Prostate gland (tissue), 2 donors: ENCODE measurements around the gene PARP16. TPM values are rescaled to one million over a fixed set of nuclear protein-coding genes. Genes with fewer than 3 reads are reported as not detected.

Source experiments
- DNase-seq: peaks from one replicate; pipeline ENCODE4 v3.0.0-alpha.2; 2019; ENCODE audit warnings: low spot score
- H3K27ac ChIP-seq, 2 donors: fragments of 200-600 bp; sonication (generic); 2 replicates each; pipeline ENCODE4 v1.5.1; 2017 to 2019
- H3K27me3 ChIP-seq: fragments of 200-600 bp; sonication (generic); replicated peaks from 2 replicates; pipeline ENCODE4 v1.5.1; 2019; ENCODE audit not compliant: insufficient read depth
- H3K36me3 ChIP-seq, 2 donors: fragments of 200-600 bp; sonication (generic); 1 replicate in 1 of 2; 2 replicates in 1 of 2; pipeline versions ENCODE4 v1.5.1 to v1.8.1; 2017 to 2019
- H3K4me1 ChIP-seq: fragments of 200-600 bp; sonication (generic); replicated peaks from 2 replicates; pipeline ENCODE4 v1.5.1; 2019
- H3K4me3 ChIP-seq, 2 donors: fragments of 200-600 bp; sonication (generic); 2 replicates each; pipeline ENCODE4 v1.5.1; 2017 to 2019
- H3K9me3 ChIP-seq: fragments of 200-600 bp; sonication (generic); 2 replicates; pipeline ENCODE4 v1.5.1; 2017
- POLR2A ChIP-seq: fragments of 450-650 bp; IDR thresholded peaks from one replicate; pipeline ENCODE4 v1.6.1; 2016; ENCODE audit warnings: antibody characterized with exemption, mild to moderate bottlenecking
- POLR2AphosphoS5 ChIP-seq: sonication (generic); formaldehyde crosslinking; IDR thresholded peaks from one replicate; pipeline ENCODE4 v1.6.1; 2017; ENCODE audit warnings: antibody characterized with exemption
- WGBS: methylation state at CpG from one replicate; pipeline ENCODE4 v1.1.5; 2018; 5-methylcytosine and 5-hydroxymethylcytosine counted together
- intact Hi-C: fragments of 100-400 bp; cut with DNase I; formaldehyde crosslinking; loops from one replicate; pipeline ENCODE4 v1.14.2; 2022
- small RNA-seq, 2 donors: library from RNA; depleted of rRNA; stranded (forward); fragments of <200 nt; gene quantifications; one replicate each; pipeline ENCODE3, GENCODE V24; 2016
- total RNA-seq, 2 donors: library from RNA; depleted of rRNA; stranded (reverse); fragments of >200 nt; gene quantifications; one replicate each; pipeline ENCODE4 v1.1.0, GENCODE V29; 2016
- TF ChIP-seq, protein P1 (sequence below), 4 experiments: fragments of 200-600 bp in 2 of 4; fragments of 450-650 bp in 2 of 4; sonication (generic) in 2 of 4; IDR thresholded peaks; 1 replicate in 3 of 4; 2 replicates in 1 of 4; pipeline ENCODE4 v1.5.1; 2016 to 2019; ENCODE audit warnings: antibody characterized with exemption in 4 of 4, mild to moderate bottlenecking in 2 of 4, moderate library complexity in 2 of 4

The PARP16 gene
- total RNA-seq, 2 donors from 2014 or later, result 13.0 to 17.0 TPM

DNA sequence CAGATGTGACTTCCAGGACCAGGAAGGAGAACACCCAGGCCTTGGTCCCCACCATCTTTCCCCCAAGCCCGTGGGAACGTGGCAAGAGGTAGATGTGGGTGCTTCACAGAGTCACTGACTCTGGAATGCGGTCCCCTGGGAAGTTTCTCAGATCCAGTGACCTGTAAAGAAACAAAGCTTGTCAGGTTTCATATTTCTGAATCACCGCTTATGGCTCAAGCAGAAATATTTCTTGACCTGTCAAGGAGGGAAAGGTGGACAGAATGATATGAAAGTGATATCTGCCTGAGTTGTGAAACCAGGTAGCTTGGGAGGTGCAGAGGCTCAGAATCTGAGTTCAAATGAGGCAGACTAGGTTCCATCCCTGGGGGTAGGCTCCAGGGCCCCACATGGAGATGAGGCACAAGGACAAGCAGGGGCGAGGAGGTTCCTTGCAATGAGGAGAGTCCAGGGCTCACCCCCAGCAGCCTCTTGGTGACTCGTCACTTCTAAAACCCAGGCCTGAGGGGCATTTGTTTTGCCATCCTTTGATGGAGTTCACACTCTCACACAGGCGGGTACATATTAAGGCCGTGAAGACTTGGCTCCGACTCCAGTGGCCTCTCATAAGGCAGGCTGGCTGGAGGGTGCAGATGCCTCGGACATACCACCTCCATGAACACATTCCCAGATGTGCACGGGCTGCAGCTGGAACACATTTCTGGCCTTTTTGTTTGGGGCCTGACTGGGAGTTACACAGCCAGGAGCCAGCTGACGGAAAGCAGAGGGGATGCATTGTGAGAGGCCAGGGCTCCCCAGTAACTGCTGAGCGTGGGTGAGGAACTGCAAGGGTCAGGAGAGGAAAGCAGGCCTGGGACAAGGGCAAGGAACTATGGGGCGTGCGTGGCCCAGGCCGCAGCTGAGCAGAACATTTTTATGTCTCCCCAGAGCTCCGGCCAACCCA, 76.7 kb downstream of the PARP16 start:
- TF ChIP-seq, protein P1, sequence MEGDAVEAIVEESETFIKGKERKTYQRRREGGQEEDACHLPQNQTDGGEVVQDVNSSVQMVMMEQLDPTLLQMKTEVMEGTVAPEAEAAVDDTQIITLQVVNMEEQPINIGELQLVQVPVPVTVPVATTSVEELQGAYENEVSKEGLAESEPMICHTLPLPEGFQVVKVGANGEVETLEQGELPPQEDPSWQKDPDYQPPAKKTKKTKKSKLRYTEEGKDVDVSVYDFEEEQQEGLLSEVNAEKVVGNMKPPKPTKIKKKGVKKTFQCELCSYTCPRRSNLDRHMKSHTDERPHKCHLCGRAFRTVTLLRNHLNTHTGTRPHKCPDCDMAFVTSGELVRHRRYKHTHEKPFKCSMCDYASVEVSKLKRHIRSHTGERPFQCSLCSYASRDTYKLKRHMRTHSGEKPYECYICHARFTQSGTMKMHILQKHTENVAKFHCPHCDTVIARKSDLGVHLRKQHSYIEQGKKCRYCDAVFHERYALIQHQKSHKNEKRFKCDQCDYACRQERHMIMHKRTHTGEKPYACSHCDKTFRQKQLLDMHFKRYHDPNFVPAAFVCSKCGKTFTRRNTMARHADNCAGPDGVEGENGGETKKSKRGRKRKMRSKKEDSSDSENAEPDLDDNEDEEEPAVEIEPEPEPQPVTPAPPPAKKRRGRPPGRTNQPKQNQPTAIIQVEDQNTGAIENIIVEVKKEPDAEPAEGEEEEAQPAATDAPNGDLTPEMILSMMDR (IDR thresholded peaks at IDR 0.05), result no peak
- no peak for TF ChIP-seq POLR2A
- no peak for TF ChIP-seq POLR2AphosphoS5
- Histone ChIP-seq H3K36me3 (no peaks in the 10 kb centered on the region), H3K27me3 (no peaks in the 10 kb centered on the region), H3K9me3 (no peaks in the 10 kb centered on the region), H3K4me1 (no peaks in the 10 kb centered on the region), H3K4me3 (no peak overlapping the region), H3K27ac (no peak overlapping the region)
- 75% methylated on average over 17 of the region's 17 CpGs for WGBS
- DNase-seq, result no peak
- intact Hi-C loops, result no loop called here

DNA sequence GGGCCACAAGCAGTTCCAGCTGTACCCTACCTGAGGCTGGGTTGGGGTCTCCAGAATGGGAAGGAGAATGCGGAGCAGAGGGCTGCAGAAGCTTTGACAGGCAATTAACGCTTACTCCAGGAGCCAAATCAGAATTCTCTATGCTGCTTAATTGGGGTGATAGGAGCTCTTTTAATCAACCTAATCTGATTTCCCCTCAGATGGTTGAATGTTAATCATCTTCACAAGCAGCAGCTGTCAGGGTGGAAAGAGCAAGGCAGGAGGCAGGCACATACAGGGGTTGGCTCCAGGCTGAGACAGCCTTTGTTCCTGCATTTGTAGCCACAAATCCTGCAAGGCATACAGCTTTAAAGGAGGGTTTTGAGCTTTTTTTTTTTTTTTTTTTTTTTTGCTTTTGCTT, 78.0 kb downstream of the PARP16 start:
- 94% methylated on average over 2 of the region's 2 CpGs for WGBS

More for the DNA sequence above, 78.0 kb downstream of the PARP16 start:
- no peak for DNase-seq
- TF ChIP-seq POLR2A (no peak), POLR2AphosphoS5 (no peak)
- TF ChIP-seq, protein P1 (IDR thresholded peaks at IDR 0.05), result no peak
- Histone ChIP-seq H3K9me3 (no peaks in the 10 kb centered on the region), H3K4me3 (no peak overlapping the region), H3K4me1 (no peaks in the 10 kb centered on the region), H3K36me3 (no peaks in the 10 kb centered on the region), H3K27ac (no peak overlapping the region), H3K27me3 (no peaks in the 10 kb centered on the region)
- intact Hi-C loops, result no loop called here

Small RNAs within 50 kb of the gene (small RNA-seq; reads per million reads assigned to genes)
- gene AC068213.1, result 0 reads per million in 2 donors
- gene RNU5A-1, result 9,616 to 10,965 reads per million in 2 donors
- 1,622 to 2,023 reads per million in 2 donors for gene RNU5B-1
- gene RNU6-686P, result 0 reads per million in 2 donors
- 0 to 0.37 reads per million in 2 donors for gene SNORA24B

Other genes starting within 250 kb of the PARP16 start
- under 1 TPM in 1 of 2 donors, not detected in 1; 0.68 TPM for gene SLC51B, start 241.5 kb downstream of the PARP16 start, total RNA-seq
- 100 to 1,000 TPM in 1 of 2 donors, 10 to 100 TPM in 1; 56.3 to 124 TPM for gene RASL12, start 218.9 kb downstream of the PARP16 start, total RNA-seq
- under 1 TPM in 1 of 2 donors, not detected in 1; 0.57 TPM for gene KBTBD13, start 210.1 kb downstream of the PARP16 start, total RNA-seq
- gene UBAP1L, start 171.7 kb downstream of the PARP16 start, total RNA-seq, result 1 to 10 TPM; 1.9 to 8.5 TPM
- gene PDCD7, start 153.1 kb downstream of the PARP16 start, total RNA-seq, result 10 to 100 TPM; 30.8 to 43.6 TPM
- gene CLPX, start 101.5 kb downstream of the PARP16 start, total RNA-seq, result 10 to 100 TPM; 36.2 to 41.2 TPM
- gene CILP, start 75.4 kb downstream of the PARP16 start, total RNA-seq, result 10 to 100 TPM in 1 of 2 donors, under 1 TPM in 1; 0.82 to 27.8 TPM
- not detected for gene RNU5A-1, start 9.2 kb upstream of the PARP16 start, total RNA-seq
- gene RNU5B-1, start 17.8 kb upstream of the PARP16 start, total RNA-seq, result not detected
- 1 to 10 TPM in 1 of 2 donors, under 1 TPM in 1; 0.05 to 2.7 TPM for gene IGDCC3, start 91.1 kb upstream of the PARP16 start, total RNA-seq
- gene IGDCC4, start 136.1 kb upstream of the PARP16 start, total RNA-seq, result 1 to 10 TPM in 1 of 2 donors, under 1 TPM in 1; 0.14 to 4.6 TPM
- gene DPP8, start 230.8 kb upstream of the PARP16 start, total RNA-seq, result 10 to 100 TPM; 32.7 to 39.6 TPM
- 10 to 100 TPM; 41.6 to 91.4 TPM for gene HACD3, start 243.6 kb upstream of the PARP16 start, total RNA-seq